ENCODE results near the gene ITGB7.

The ITGB7 gene, protein sequence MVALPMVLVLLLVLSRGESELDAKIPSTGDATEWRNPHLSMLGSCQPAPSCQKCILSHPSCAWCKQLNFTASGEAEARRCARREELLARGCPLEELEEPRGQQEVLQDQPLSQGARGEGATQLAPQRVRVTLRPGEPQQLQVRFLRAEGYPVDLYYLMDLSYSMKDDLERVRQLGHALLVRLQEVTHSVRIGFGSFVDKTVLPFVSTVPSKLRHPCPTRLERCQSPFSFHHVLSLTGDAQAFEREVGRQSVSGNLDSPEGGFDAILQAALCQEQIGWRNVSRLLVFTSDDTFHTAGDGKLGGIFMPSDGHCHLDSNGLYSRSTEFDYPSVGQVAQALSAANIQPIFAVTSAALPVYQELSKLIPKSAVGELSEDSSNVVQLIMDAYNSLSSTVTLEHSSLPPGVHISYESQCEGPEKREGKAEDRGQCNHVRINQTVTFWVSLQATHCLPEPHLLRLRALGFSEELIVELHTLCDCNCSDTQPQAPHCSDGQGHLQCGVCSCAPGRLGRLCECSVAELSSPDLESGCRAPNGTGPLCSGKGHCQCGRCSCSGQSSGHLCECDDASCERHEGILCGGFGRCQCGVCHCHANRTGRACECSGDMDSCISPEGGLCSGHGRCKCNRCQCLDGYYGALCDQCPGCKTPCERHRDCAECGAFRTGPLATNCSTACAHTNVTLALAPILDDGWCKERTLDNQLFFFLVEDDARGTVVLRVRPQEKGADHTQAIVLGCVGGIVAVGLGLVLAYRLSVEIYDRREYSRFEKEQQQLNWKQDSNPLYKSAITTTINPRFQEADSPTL

DNA sequence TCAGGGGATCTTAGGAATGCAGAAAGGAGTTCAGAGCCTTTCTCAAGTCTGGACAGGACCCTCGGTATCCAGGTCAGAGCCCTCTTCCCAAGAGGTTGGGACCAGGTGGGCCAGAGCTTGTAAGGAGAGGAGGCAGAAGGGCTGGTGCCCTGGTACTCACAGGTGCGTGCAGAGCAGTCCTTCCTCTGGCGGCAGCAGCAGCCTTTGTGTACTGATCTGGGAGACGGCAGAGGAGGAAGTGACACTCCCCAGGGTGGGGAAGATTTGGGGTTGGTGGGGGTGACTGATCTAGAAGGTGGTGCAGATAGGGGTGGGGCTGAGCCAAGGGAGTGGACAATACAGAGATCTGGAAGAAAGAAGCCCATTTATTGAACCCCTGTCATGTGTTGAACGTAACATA is at the start of gene ITGB7:
Gene ITGB7, minus strand, starts transcription at position 210 of the 400 bp plus-strand sequence. CDS start 6,808 bp downstream, outside the sequence.
- no peak for DNase-seq (ENCODE audit: low read depth)
- TF ChIP-seq, protein P1, sequence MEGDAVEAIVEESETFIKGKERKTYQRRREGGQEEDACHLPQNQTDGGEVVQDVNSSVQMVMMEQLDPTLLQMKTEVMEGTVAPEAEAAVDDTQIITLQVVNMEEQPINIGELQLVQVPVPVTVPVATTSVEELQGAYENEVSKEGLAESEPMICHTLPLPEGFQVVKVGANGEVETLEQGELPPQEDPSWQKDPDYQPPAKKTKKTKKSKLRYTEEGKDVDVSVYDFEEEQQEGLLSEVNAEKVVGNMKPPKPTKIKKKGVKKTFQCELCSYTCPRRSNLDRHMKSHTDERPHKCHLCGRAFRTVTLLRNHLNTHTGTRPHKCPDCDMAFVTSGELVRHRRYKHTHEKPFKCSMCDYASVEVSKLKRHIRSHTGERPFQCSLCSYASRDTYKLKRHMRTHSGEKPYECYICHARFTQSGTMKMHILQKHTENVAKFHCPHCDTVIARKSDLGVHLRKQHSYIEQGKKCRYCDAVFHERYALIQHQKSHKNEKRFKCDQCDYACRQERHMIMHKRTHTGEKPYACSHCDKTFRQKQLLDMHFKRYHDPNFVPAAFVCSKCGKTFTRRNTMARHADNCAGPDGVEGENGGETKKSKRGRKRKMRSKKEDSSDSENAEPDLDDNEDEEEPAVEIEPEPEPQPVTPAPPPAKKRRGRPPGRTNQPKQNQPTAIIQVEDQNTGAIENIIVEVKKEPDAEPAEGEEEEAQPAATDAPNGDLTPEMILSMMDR (conservative IDR thresholded peaks at IDR 0.05; ENCODE audit: low read length), result no peak
- no peak within 1 kb of the TSS for H3K4me3 ChIP-seq (ENCODE audit: low read length)

DNA sequence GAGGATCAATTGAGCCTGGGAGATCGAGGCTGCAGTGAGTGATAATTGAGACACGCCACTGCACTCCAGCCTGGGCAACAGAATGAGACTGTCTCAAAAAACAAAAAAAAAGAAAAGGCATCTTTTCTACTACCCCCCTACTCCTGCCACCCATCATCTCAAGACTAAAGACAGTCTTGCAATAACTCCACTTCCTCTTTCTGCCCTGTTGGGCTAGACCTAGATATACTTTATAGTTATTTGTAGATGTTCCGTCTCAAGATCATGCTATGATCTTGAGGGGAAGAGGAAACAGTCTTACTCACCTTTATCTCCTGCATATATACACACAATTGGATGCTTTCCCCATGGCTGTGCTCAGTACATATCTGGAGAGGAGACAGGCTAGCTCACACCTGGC is 48.9 kb upstream of the ITGB7 start:
- no peak for DNase-seq (ENCODE audit: low read depth)
- TF ChIP-seq, protein P1 (conservative IDR thresholded peaks at IDR 0.05; ENCODE audit: low read length), result no peak
- no peak overlapping the region for H3K4me3 ChIP-seq (ENCODE audit: low read length)

DNA sequence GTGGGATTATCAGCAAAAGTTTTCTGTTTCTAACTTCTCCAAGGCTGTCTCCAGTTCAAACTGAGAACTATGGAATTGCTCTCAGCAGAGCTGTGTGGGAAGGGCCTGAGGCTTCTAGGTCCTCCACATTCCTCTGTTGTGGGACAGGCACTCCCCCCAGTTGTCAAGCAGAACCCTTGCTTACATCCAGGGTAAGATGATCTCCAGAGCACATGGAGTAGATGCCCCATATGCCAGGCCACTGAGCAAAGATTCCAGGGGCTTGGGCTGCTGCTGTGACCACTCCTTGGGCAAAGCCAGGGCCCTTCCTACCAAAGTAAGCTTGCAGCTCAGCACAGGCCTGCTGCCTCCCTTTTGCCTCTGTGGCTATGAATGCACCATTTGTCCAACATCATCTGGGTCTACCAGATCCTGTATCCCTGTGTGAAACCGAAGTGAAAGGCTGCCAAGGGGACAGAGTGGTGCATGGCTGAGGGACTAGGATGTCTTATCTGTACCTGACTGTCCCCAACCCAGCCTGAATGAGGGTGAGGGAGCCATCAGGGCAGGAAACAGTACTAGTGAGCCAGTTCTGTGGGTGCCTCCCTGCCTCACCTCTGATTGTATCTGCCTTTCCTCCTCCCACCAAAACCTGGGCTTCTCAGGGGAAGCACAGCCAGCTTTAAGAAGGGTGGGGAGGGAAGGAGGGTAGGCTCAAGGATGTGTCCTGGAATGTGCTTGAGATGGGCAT is 47.9 kb upstream of the ITGB7 start:
- TF ChIP-seq, protein P1 (conservative IDR thresholded peaks at IDR 0.05; ENCODE audit: low read length), result no peak
- DNase-seq (ENCODE audit: low read depth), result no peak
- H3K4me3 ChIP-seq (ENCODE audit: low read length), result no peak overlapping the region

DNA sequence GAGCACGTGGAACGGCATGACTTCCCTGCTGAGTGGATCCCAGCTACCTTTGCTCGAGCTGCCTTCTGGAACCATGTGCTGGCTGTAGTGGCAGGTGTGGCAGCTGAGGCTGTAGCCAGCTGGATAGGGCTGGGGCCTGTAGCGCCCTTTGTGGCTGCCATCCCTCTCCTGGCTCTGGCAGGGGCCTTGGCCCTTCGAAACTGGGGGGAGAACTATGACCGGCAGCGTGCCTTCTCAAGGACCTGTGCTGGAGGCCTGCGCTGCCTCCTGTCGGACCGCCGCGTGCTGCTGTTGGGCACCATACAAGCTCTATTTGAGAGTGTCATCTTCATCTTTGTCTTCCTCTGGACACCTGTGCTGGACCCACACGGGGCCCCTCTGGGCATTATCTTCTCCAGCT is 46.2 kb upstream of the ITGB7 start:
- TF ChIP-seq, protein P1 (conservative IDR thresholded peaks at IDR 0.05; ENCODE audit: low read length), result no peak
- no peak for DNase-seq (ENCODE audit: low read depth)
- peak overlapping the region; percentile 82 for H3K4me3 ChIP-seq (ENCODE audit: low read length)

DNA sequence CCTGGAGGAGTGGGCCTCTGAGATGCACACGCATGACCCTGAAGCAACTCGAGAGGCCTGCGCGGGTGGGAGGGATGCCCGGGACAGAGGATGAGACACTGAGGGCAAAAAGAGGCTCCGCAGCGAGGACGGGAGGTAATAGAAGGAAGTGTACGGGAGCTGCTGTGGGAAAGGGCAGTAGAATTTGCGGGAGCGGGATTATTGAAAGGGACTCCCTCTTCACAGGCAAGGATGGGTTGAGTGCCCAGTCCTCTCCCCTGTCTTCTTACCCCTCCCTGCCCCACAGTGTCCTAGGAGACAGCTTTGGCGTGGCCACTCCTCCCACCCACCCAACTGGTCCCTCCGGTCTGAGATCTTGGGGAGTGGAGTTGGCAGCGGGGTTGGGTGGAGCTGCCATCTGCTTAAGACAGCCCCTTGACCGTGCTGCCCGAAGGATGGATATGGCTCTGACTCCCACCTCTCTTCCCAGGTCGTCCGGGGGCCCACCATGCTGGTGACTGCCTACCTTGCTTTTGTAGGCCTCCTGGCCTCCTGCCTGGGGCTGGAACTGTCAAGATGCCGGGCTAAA is 45.4 kb upstream of the ITGB7 start:
- peak; percentile 18 for DNase-seq (ENCODE audit: low read depth)
- TF ChIP-seq, protein P1 (conservative IDR thresholded peaks at IDR 0.05; ENCODE audit: low read length), result no peak; the same call in 1 of the 2 replicates
- peak overlapping the region; percentile 82 for H3K4me3 ChIP-seq (ENCODE audit: low read length)

DNA sequence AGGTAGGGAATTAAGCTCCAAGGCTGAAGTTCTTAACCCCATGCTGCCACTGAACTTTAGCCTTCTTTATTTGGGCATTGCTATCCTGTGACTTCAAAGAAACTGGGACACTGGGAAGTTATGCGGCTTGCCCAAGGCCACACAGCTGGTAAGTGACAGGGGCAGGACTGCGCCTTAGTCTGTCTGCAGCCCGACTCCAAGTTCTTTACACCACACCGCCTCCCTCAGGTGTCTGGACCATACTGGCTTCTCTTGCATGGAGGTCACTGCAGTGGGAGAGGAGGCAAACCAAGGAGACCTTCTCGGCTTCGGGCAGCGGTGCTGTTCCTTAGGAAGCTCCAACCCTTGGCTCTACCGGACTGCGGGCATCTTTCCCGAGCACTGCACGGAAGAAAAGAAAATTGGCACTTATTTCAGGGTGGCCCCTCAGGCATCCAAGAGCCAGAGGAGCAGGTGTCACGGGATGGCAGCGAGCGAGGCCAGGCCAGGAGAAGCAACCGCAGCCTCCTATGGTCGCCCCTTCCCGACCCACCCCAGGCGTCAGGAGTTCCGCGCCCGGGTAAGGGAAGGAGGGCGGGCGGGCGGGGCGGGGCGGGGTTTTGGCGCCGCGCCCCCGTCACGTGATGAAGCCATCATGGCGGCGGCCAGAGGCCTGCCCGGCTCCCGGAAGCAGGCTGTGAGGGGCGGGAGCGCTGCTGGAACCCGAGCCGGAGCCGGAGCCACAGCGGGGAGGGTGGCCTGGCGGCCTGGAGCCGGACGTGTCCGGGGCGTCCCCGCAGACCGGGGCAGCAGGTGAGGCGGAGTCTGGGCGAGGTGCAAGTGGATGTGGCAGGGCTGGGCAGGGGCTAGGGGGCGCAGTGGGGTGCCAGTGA is 44.7 kb upstream of the ITGB7 start:
- TF ChIP-seq, protein P1 (conservative IDR thresholded peaks at IDR 0.05; ENCODE audit: low read length), result peak; percentile 55
- peak overlapping the region; percentile 82 for H3K4me3 ChIP-seq (ENCODE audit: low read length)
- peak; percentile 67 for DNase-seq (ENCODE audit: low read depth)

Measured in AG10803 (cell line).